Keratinocyte (primary cell): ENCODE data around the gene PFN2. TPM values are rescaled to one million over a fixed set of nuclear protein-coding genes. Genes with fewer than 3 reads are reported as not detected.

Experiments used
- DNase-seq: peaks from one replicate; pipeline ENCODE4 v3.0.0-alpha.2; 2011; ENCODE audit warnings: low read depth, missing footprints, low spot score
- FAIRE-seq: peaks from 2 replicates; lab custom pipeline; 2011; peaks lifted over from hg19 to GRCh38; lab: Jason Lieb, UNC
- H2AFZ ChIP-seq: 2 replicates; pipeline ENCODE4 v1.6.0; 2012; ENCODE audit warnings: low read length, control low read depth, inconsistent platforms; ENCODE audit not compliant: control insufficient read depth
- H3K27ac ChIP-seq: 2 replicates; pipeline ENCODE4 v1.5.1; 2011; ENCODE audit warnings: low read length; ENCODE audit not compliant: control insufficient read depth, insufficient read depth
- H3K27me3 ChIP-seq: 3 replicates; pipeline ENCODE4 v1.6.0; 2011; ENCODE audit warnings: low read length; ENCODE audit not compliant: control insufficient read depth, insufficient read depth; ENCODE audit errors: extremely low read depth
- H3K36me3 ChIP-seq, 2 experiments: 2 replicates in 1 of 2; 3 replicates in 1 of 2; pipeline ENCODE4 v1.5.1; 2011; ENCODE audit warnings: low read length in 2 of 2, mild to moderate bottlenecking in 1 of 2; ENCODE audit not compliant: control insufficient read depth in 2 of 2, insufficient read depth in 2 of 2; ENCODE audit errors: extremely low read depth in 1 of 2
- H3K4me1 ChIP-seq: 3 replicates; pipeline ENCODE4 v1.5.1; 2011; ENCODE audit warnings: low read length; ENCODE audit not compliant: control insufficient read depth, insufficient read depth; ENCODE audit errors: extremely low read depth
- H3K4me2 ChIP-seq: 3 replicates; pipeline ENCODE4 v1.6.0; 2011; ENCODE audit warnings: low read depth, low read length; ENCODE audit not compliant: control insufficient read depth, insufficient read depth; ENCODE audit errors: extremely low read depth
- H3K4me3 ChIP-seq, 3 experiments: fragments of 200-600 bp in 1 of 3; sonication (generic) in 1 of 3; 2 replicates in 2 of 3; 3 replicates in 1 of 3; pipeline ENCODE4 v1.5.1; 2011 to 2016; ENCODE audit warnings: low read length in 3 of 3, mild to moderate bottlenecking in 3 of 3, control low read depth in 2 of 3, inconsistent platforms in 1 of 3, low read depth in 1 of 3, mixed read lengths in 1 of 3, mixed run types in 1 of 3, moderate library complexity in 1 of 3; ENCODE audit not compliant: control insufficient read depth in 2 of 3, insufficient read depth in 2 of 3; ENCODE audit errors: extremely low read depth in 1 of 3
- H3K79me2 ChIP-seq: 2 replicates; pipeline ENCODE4 v1.6.0; 2012; ENCODE audit warnings: low read length; ENCODE audit not compliant: control insufficient read depth, insufficient read depth
- H3K9ac ChIP-seq: 3 replicates; pipeline ENCODE4 v1.6.0; 2011; ENCODE audit warnings: low read length; ENCODE audit not compliant: control insufficient read depth, insufficient read depth; ENCODE audit errors: extremely low read depth
- H3K9me1 ChIP-seq: 3 replicates; pipeline ENCODE4 v1.6.0; 2011; ENCODE audit warnings: low read length; ENCODE audit not compliant: control insufficient read depth, insufficient read depth; ENCODE audit errors: extremely low read depth
- H3K9me3 ChIP-seq: 2 replicates; pipeline ENCODE4 v1.5.1; 2012; ENCODE audit warnings: low read depth, low read length; ENCODE audit not compliant: control insufficient read depth
- H4K20me1 ChIP-seq: 3 replicates; pipeline ENCODE4 v1.6.0; 2011; ENCODE audit warnings: low read length; ENCODE audit not compliant: control insufficient read depth, insufficient read depth; ENCODE audit errors: extremely low read depth
- EZH2 ChIP-seq: IDR thresholded peaks from one replicate; pipeline ENCODE4 v1.6.1; 2012; ENCODE audit warnings: inconsistent platforms, mild to moderate bottlenecking, low read length, moderate library complexity
- dilution Hi-C: fragments of 300-500 bp; cut with MboI; formaldehyde crosslinking; loops from one replicate; pipeline ENCODE4 v1.7.0; 2020; ENCODE audit warnings: low sequenced_read_pairs; ENCODE audit not compliant: extremely low pct_ligation_motif_present
- polyA plus RNA-seq, 5 experiments: library from polyadenylated mRNA; depleted of rRNA in 3 of 5; stranded (reverse) in 3 of 5; stranded (forward) in 1 of 5; unstranded in 1 of 5; fragments of >200 nt; gene quantifications; 1 replicate in 1 of 5; 2 replicates in 3 of 5; 3 replicates in 1 of 5; pipeline versions ENCODE4 v1.2.1 to v1.2.3, GENCODE V29; 2011 to 2012; ENCODE audit warnings: missing spikeins in 2 of 5, low read depth in 1 of 5, low replicate concordance in 1 of 5
- small RNA-seq, 3 experiments: library from RNA; depleted of rRNA; stranded (forward); fragments of <200 nt; gene quantifications; one replicate each; pipeline ENCODE3, GENCODE V24; 2012; ENCODE audit warnings: low read depth in 3 of 3, low replicate concordance in 1 of 3; ENCODE audit not compliant: insufficient read length in 3 of 3
- TF ChIP-seq, protein P1 (sequence below), 3 experiments: IDR thresholded peaks in 1 of 3; conservative IDR thresholded peaks in 1 of 3; optimal IDR thresholded peaks in 1 of 3; 2 replicates in 2 of 3; 3 replicates in 1 of 3; pipeline versions ENCODE3 to v1.5.1; 2011; ENCODE audit warnings: low read length in 3 of 3, mild to moderate bottlenecking in 3 of 3, moderate library complexity in 2 of 3, control low read depth in 1 of 3, inconsistent platforms in 1 of 3; ENCODE audit not compliant: insufficient read depth in 2 of 3; ENCODE audit errors: extremely low read depth in 1 of 3

Gene PFN2
- polyA plus RNA-seq, 1 donor (not counting 4 experiments of a cell fraction or from before 2014, with no cell fraction given): 334 TPM

DNA sequence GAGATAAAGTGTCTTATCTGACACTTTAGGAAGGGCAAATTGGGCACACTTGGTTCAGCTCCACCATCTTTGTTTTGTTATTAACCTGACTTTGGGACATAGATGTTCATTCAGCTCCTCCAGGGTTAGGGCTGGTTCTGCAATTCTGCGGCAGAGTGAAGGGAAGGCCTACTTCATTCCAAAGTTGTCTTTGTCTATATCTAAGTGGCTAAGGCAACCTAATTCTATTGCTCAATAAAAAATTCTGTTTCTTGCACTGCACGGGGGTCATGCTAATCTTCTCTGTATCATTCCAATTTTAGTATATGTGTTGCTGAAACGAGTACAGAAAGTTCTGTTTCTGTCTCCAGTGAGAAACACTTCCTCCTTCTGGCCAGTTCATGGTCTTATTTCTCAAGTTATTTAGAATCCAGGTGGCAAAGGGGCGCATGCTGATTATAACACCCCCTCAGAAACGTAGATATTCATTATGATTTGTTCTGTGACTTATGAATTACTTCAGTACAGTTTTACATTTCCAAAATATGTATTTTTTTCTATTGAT, 53.5 kb downstream of the PFN2 start:
- Histone ChIP-seq H4K20me1 (no peaks in the 10 kb centered on the region), H3K27me3 (no peaks in the 10 kb centered on the region), H3K9ac (no peak overlapping the region), H3K4me2 (no peak overlapping the region), H3K4me1 (no peaks in the 10 kb centered on the region), H3K79me2 (no peaks in the 10 kb centered on the region), H3K9me3 (no peaks in the 10 kb centered on the region), H3K36me3 (peaks cover 0 to 6% of the 10 kb centered on the region in 2 experiments), H2AFZ (no peak overlapping the region), H3K27ac (no peak overlapping the region), H3K4me3 (no peak overlapping the region), H3K9me1 (no peaks in the 10 kb centered on the region)
- FAIRE-seq (no peak), DNase-seq (no peak)
- dilution Hi-C loops: no loop called here
- TF ChIP-seq, protein P1, sequence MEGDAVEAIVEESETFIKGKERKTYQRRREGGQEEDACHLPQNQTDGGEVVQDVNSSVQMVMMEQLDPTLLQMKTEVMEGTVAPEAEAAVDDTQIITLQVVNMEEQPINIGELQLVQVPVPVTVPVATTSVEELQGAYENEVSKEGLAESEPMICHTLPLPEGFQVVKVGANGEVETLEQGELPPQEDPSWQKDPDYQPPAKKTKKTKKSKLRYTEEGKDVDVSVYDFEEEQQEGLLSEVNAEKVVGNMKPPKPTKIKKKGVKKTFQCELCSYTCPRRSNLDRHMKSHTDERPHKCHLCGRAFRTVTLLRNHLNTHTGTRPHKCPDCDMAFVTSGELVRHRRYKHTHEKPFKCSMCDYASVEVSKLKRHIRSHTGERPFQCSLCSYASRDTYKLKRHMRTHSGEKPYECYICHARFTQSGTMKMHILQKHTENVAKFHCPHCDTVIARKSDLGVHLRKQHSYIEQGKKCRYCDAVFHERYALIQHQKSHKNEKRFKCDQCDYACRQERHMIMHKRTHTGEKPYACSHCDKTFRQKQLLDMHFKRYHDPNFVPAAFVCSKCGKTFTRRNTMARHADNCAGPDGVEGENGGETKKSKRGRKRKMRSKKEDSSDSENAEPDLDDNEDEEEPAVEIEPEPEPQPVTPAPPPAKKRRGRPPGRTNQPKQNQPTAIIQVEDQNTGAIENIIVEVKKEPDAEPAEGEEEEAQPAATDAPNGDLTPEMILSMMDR (optimal IDR thresholded peaks at IDR 0.05 in 1 of 3, IDR thresholded peaks at IDR 0.05 in 1 of 3, conservative IDR thresholded peaks at IDR 0.05 in 1 of 3; ENCODE audit: extremely low read depth in 1 of 3, insufficient read depth in 2 of 3, low read length in 3 of 3): no peak
- no peak for TF ChIP-seq EZH2

Small RNA genes within 50 kb of the gene (small RNA-seq; reads per million reads assigned to genes)
- 0 reads per million in 3 experiments for gene RNU6-720P

Other genes with a start within 250 kb of the PFN2 start
- 36.1 to 51.0 TPM (median 46.0 TPM) in 3 replicates for gene COMMD2, start 218.4 kb downstream of the PFN2 start, polyA plus RNA-seq
- 0.45 to 0.77 TPM (median 0.66 TPM) in 3 replicates for gene ANKUB1, start 178.3 kb downstream of the PFN2 start, polyA plus RNA-seq
- gene RNF13, start 157.7 kb downstream of the PFN2 start, polyA plus RNA-seq: 38.0 to 57.4 TPM (median 40.7 TPM) in 3 replicates